Motor neuron (in vitro differentiated cells): ENCODE results near the gene CELF3. TPM values are rescaled to one million over a fixed set of nuclear protein-coding genes. Genes with fewer than 3 reads are reported as not detected.
"Not testable (repeated sequence)": the region's sequence is repeated elsewhere in the genome, so short reads cannot be mapped to it uniquely, and the experiment has no call there.

Experiments used
- ATAC-seq, 8 experiments: fragments of 200-7000 bp; cut with Tn5 transposase; replicated peaks in 6 of 8; 2 replicates each; pipeline ENCODE4 v1.8.0; 2021; ENCODE audit warnings: mild to moderate bottlenecking in 8 of 8, moderate library complexity in 8 of 8
- H3K27ac ChIP-seq, 2 donors: fragments of 250-450 bp; sonication (Bioruptor Pico); 2 replicates each; pipeline ENCODE4 v1.9.0; 2021; ENCODE audit warnings: antibody characterized with exemption in 2 of 2, mild to moderate bottlenecking in 2 of 2, moderate library complexity in 1 of 2
- H3K4me1 ChIP-seq, 2 donors: fragments of 250-450 bp; sonication (Bioruptor Pico); replicated peaks in 1 of 2; 2 replicates each; pipeline ENCODE4 v1.6.1; 2021; ENCODE audit warnings: antibody characterized with exemption in 2 of 2, mild to moderate bottlenecking in 2 of 2, moderate library complexity in 1 of 2
- H3K4me3 ChIP-seq, 5 donors: fragments of 250-450 bp; sonication (Bioruptor Pico); 2 replicates each; pipeline ENCODE4 v1.9.0; 2021; ENCODE audit warnings: antibody characterized with exemption in 5 of 5, mild to moderate bottlenecking in 5 of 5, moderate library complexity in 4 of 5
- WGBS, 10 experiments: fragments of 450-650 bp; shearing (Covaris generic); methylation state at CpG; one replicate each; pipeline ENCODE4 v1.0.0; 2022; 5-methylcytosine and 5-hydroxymethylcytosine counted together
- in situ Hi-C, 9 experiments: fragments of 400-800 bp; cut with MboI; loops; one replicate each; pipeline ENCODE4 v1.15.0; 2021; ENCODE audit warnings: low sequenced_read_pairs in 9 of 9, low pct_unique_long_range_greater_than_20kb in 2 of 9; ENCODE audit not compliant: unreplicated experiment in 9 of 9
- total RNA-seq, 8 experiments: library from RNA; unstranded; fragments of 300-600 nt; gene quantifications; 2 replicates each; pipeline versions ENCODE4 v1.2.3 to v1.2.4, GENCODE V29; 2022

CELF3 gene
- total RNA-seq: 100 to 1,000 TPM in 1 of 8 experiments, 10 to 100 TPM in 4, under 1 TPM in 3; 0.09 to 108 (median 44.7) TPM

DNA sequence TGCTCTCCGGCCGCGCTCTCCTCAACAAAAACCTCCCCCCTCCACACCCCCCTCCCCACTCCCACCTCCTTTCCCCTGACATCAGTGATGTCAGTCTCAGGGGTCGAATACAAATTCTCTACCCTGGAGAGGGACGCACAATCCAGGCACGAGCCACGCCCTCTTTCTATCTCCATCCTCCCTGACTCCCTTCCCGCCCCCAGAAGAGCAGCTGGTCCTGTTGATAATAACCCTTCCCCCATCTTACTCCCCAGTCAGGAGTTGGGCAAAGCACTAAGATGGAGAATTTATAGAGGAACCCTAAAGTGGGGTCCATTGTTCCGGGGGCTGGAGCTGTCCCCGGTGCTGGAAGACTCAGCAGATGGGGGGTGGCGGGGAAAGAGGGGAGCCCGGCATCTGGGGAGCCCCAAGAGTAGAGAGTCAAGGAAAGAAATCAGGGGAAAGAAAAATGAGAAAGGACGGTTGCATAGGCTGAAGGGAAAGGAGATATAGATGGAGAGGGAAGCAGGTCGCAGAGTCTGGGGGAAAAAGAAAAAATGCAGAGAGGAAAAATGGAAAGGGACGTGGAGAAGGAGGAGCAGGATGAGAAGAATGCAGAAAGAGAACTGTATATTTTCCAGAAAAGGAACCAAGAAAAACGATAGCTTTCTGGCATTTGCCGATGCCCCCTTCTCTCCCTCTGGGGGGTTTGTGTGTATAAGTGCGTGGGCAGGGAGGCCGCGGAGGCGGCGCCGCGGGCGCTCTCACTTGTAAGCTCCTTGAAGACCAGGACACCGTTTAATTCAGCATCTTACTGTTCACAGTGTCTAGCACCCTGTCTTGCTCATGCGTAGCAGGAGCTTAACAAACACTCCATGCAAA is at the start of gene CELF3:
CELF3 (minus strand) TSS at position 33 of the 861 bp plus-strand sequence. CDS start 783 bp downstream, outside the sequence.
- ATAC-seq: peak in 7 of 8 experiments; percentile 42 to 87 (median 84)
- WGBS, 10 experiments: 0 to 18% (median 3%) methylated on average over 1 to 15 of the region's 27 CpGs
- in situ Hi-C loops: no loop called here
- peak within 1 kb of the TSS; percentile 47 to 70 (median 57) for H3K4me3 ChIP-seq
- H3K4me1 ChIP-seq: peaks cover 47 to 76% of the 10 kb centered on the region in 2 donors
- peak within 1 kb of the TSS; percentile 87 to 96 for H3K27ac ChIP-seq

GRCh38 chr1:151763990-151764389 is 47.4 kb upstream of the CELF3 start:
- Histone ChIP-seq H3K4me3 (peak overlapping the region; percentile 86 to 97 (median 87)), H3K27ac (peak overlapping the region in 1 of 2 donors; percentile 92), H3K4me1 (peaks cover 9 to 11% of the 10 kb centered on the region in 2 donors)
- 33 to 94% (median 66%) methylated on average over 3 to 10 of the region's 10 CpGs for WGBS, 10 experiments
- no peak for ATAC-seq
- in situ Hi-C loops: no loop called here

- ATAC-seq: peak; percentile 98 to 100 (median 99)
- H3K4me1 ChIP-seq: peaks cover 9 to 11% of the 10 kb centered on the region in 2 donors
- peak within 1 kb of the TSS; percentile 86 to 97 (median 87) for H3K4me3 ChIP-seq
- H3K27ac ChIP-seq: peak within 1 kb of the TSS; percentile 84 to 92
- 0 to 4% (median 1%) methylated on average over 6 to 34 of the region's 68 CpGs; no CpG with 5 or more reads in 2 of the 10 experiments for WGBS, 10 experiments
- in situ Hi-C loops: no loop called here
These were observed 46.6 kb upstream of the CELF3 start, which contains the start of gene MRPL9 for GRCh38 chr1:151762941-151763921. MRPL9 (minus strand) TSS chr1:151763496; CDS start chr1:151763479, 17 bp downstream.

- ATAC-seq: no peak
- peaks cover 9 to 11% of the 10 kb centered on the region in 2 donors for H3K4me1 ChIP-seq
- WGBS, 10 experiments: 80 to 100% (median 96%) methylated on average over 3 to 7 of the region's 7 CpGs; no CpG with 5 or more reads in 2 of the 10 experiments
- no peak overlapping the region for H3K27ac ChIP-seq
- H3K4me3 ChIP-seq: no peak overlapping the region
- in situ Hi-C loops: no loop called here
These were observed 44.2 kb upstream of the CELF3 start for GRCh38 chr1:151760597-151761385.

DNA sequence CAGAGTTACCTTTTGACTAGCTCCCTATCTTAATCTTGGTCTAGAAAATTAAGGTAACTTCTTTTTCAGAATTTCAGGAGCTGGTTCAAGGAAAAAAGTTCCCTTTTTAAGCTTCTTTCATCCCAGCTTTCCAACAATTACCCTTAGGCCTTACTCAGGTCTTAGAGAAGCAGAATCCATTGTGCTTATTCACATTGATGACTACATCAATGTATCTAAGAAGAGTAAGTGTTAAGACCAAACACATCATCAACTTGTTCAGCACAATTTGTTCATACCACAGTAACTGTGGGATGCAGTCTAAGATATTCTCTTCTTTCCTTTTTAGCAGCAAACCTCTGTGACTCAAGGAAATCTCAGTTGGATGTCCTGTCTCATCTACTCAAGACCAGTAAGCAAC is 42.6 kb upstream of the CELF3 start:
- in situ Hi-C loops: no loop called here
- H3K4me3 ChIP-seq: no peak overlapping the region
- peaks cover 8 to 9% of the 10 kb centered on the region in 2 donors for H3K4me1 ChIP-seq
- H3K27ac ChIP-seq: no peak overlapping the region
- no peak for ATAC-seq

DNA sequence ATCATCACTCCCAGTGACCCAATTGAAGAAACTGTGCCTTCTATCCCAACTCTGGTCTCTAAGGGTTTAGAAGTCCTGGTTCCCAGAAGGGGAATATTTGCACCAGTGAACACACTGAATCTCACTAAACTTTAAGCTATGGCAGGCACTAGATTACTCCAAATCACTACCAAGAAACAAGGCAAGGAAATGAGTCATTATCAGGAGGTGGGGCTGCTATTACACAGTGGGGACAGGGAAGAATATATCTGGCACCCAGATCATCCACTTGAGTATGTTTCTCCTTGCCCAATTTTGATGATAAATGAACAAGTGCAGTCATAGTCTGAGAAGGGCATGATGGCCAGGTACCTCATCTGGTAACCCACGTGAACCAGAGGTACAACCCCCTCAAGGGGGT is 39.7 kb upstream of the CELF3 start:
- no peak overlapping the region for H3K27ac ChIP-seq
- in situ Hi-C loops: no loop called here
- ATAC-seq: peak in 2 of 8 experiments; percentile 42 to 57
- no peak overlapping the region for H3K4me3 ChIP-seq
- 0 to 86% (median 67%) methylated on average over 1 of the region's 1 CpG; no CpG with 5 or more reads in 4 of the 10 experiments for WGBS, 10 experiments
- H3K4me1 ChIP-seq: no peaks in the 10 kb centered on the region

- Histone ChIP-seq H3K27ac (no peak overlapping the region), H3K4me3 (no peak overlapping the region), H3K4me1 (no peaks in the 10 kb centered on the region)
- WGBS, 10 experiments: 20 to 100% (median 77%) methylated on average over 1 to 4 of the region's 4 CpGs; no CpG with 5 or more reads in 4 of the 10 experiments
- in situ Hi-C loops: loop anchor here in 2 of 9 experiments (25.0 kb wide), 2 partner anchors 154 to 304 kb away; no protein-coding TSS in a partner anchor
- no peak for ATAC-seq
These were observed 24.9 kb upstream of the CELF3 start for GRCh38 chr1:151741516-151741915.

DNA sequence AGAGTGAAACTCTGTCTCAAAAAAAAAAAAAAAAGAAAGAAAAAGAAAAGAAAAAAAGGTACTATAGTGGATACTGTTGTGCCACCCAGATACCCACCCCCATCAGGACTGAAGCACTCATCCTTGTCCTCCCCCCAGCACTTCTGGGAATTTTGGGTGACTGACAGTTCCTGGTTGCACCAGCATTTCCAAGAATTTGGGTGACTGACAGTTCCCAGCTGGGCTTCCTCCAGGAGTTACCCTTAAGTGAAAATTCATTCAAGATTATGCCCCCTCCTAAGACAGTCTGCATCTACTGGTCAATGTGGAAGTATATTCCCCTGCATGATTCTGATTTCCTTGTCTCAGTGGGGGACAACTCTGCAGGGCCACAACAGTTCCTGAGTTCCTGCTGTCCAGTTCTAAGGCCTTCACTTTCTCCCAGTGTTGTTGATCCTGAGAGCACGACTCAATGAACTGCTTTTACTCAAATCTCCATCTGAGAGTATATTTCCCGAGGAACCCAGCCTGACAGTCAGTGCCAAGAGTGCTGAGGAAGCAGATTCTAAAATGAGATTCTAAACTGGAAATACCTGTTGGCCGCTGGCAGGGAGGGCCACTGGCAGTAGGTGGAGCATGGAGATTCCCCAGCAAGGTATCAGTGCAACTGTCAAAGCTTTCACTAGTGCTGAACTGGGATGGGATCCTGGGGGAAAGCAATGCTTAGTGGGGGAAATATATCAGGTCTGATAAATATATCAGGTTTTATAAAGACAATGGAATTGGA is 23.2 kb upstream of the CELF3 start:
- ATAC-seq: no peak
- in situ Hi-C loops: loop anchor here in 2 of 9 experiments (25.0 kb wide), 2 partner anchors 152 to 302 kb away; no protein-coding TSS in a partner anchor
- 17 to 62% (median 46%) methylated on average over 1 to 3 of the region's 3 CpGs; no CpG with 5 or more reads in 4 of the 10 experiments for WGBS, 10 experiments
- Histone ChIP-seq H3K4me3 (no peak overlapping the region), H3K4me1 (no peaks in the 10 kb centered on the region), H3K27ac (no peak overlapping the region)

GRCh38 chr1:151737479-151737878 is 20.9 kb upstream of the CELF3 start:
- in situ Hi-C loops: loop anchor here in 2 of 9 experiments (25.0 kb wide), 2 partner anchors 150 to 300 kb away; no protein-coding TSS in a partner anchor

DNA sequence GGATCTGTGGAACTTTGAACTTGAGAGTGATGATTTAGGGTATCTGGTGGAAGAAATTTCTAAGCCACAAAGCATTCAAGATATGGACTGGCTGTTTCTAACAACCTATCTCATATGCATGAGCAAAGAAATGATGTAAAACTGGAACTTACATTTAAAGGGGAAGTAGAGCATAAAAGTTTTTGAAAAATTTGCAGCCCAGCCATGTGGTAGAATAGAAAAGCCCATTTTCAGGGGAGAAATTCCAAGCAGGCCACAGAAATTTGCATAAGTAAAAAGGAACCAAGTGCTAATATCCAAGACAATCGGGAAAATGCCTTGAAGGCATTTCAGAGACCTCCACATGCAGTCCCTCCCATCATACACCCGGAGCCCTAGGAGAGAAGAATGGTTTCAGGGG is 20.4 kb upstream of the CELF3 start:
- Histone ChIP-seq H3K4me1 (no peaks in the 10 kb centered on the region), H3K4me3 (no peak overlapping the region), H3K27ac (no peak overlapping the region)
- no peak for ATAC-seq
- WGBS, 10 experiments: 0 to 50% (median 26%) methylated on average over 1 to 2 of the region's 2 CpGs; no CpG with 5 or more reads in 4 of the 10 experiments
- in situ Hi-C loops: loop anchor here in 2 of 9 experiments (25.0 kb wide), 2 partner anchors 150 to 300 kb away; no protein-coding TSS in a partner anchor

More at GRCh38 chr1:151737479-151737878, 20.9 kb upstream of the CELF3 start:
- Histone ChIP-seq H3K4me1 (no peaks in the 10 kb centered on the region), H3K27ac (no peak overlapping the region), H3K4me3 (no peak overlapping the region)
- ATAC-seq: no peak

GRCh38 chr1:151733995-151734394 is 17.4 kb upstream of the CELF3 start:
- not testable (repeated sequence) for H3K4me3 ChIP-seq, ATAC-seq, H3K4me1 ChIP-seq, H3K27ac ChIP-seq
- WGBS, 10 experiments: 64 to 97% (median 82%) methylated on average over 1 to 9 of the region's 9 CpGs; no CpG with 5 or more reads in 1 of the 10 experiments
- in situ Hi-C loops: loop anchor here in 2 of 9 experiments (25.0 kb wide), 2 partner anchors 147 to 297 kb away; no protein-coding TSS in a partner anchor
